ENCODE results near the gene DAAM2.

Gene DAAM2

GRCh38 chr6:39896701-39897100 is 104.5 kb downstream of the DAAM2 start:
- Histone ChIP-seq H3K36me3 (peaks cover 52 to 60% (median 55%) of the 10 kb centered on the region in 3 donors), H3K27ac (no peak overlapping the region), H3K9me3 (no peaks in the 10 kb centered on the region), H3K4me3 (no peak overlapping the region), H3K27me3 (no peaks in the 10 kb centered on the region), H3K4me1 (peaks cover 0 to 18% (median 10%) of the 10 kb centered on the region in 4 donors)
- intact Hi-C loops (cut with DNase I; ENCODE audit: low total_unique reads): no loop called here
- TF ChIP-seq CTCF (IDR thresholded peaks at IDR 0.05): no peak
- peak in 1 of 2 donors; percentile 54 for DNase-seq

GRCh38 chr6:39897698-39898097 is 105.5 kb downstream of the DAAM2 start:
- Histone ChIP-seq H3K4me1 (peaks cover 0 to 10% (median 8%) of the 10 kb centered on the region in 4 donors), H3K4me3 (no peak overlapping the region), H3K27ac (no peak overlapping the region), H3K9me3 (no peaks in the 10 kb centered on the region), H3K36me3 (peaks cover 56 to 70% (median 64%) of the 10 kb centered on the region in 3 donors), H3K27me3 (no peaks in the 10 kb centered on the region)
- TF ChIP-seq CTCF (IDR thresholded peaks at IDR 0.05): no peak
- intact Hi-C loops (cut with DNase I; ENCODE audit: low total_unique reads): no loop called here
- DNase-seq: no peak

- Histone ChIP-seq H3K9me3 (no peaks in the 10 kb centered on the region), H3K36me3 (peaks cover 56 to 79% (median 72%) of the 10 kb centered on the region in 3 donors), H3K4me1 (peaks cover 0 to under 1% (median under 1%) of the 10 kb centered on the region in 4 donors), H3K27me3 (no peaks in the 10 kb centered on the region), H3K27ac (no peak overlapping the region), H3K4me3 (no peak overlapping the region)
- TF ChIP-seq CTCF (IDR thresholded peaks at IDR 0.05): no peak
- no peak for DNase-seq
- intact Hi-C loops (cut with DNase I; ENCODE audit: low total_unique reads): no loop called here
Measured at GRCh38 chr6:39898625-39899024, 106.4 kb downstream of the DAAM2 start.

GRCh38 chr6:39899554-39900295 is 107.5 kb downstream of the DAAM2 start:
- H3K4me1 ChIP-seq: no peaks in the 10 kb centered on the region
- intact Hi-C loops (cut with DNase I; ENCODE audit: low total_unique reads): loop anchor here (10.0 kb wide), 1 partner anchor 405 kb away; no protein-coding TSS in a partner anchor
- peaks cover 56 to 80% (median 74%) of the 10 kb centered on the region in 3 donors for H3K36me3 ChIP-seq
- no peaks in the 10 kb centered on the region for H3K9me3 ChIP-seq
- no peak for TF ChIP-seq CTCF (IDR thresholded peaks at IDR 0.05)
- DNase-seq: peak in 1 of 2 donors; percentile 56
- H3K27ac ChIP-seq: no peak overlapping the region
- no peak overlapping the region for H3K4me3 ChIP-seq
- no peaks in the 10 kb centered on the region for H3K27me3 ChIP-seq

GRCh38 chr6:39901116-39901655 is 109.0 kb downstream of the DAAM2 start:
- H3K4me1 ChIP-seq: peaks cover 0 to 3% (median under 1%) of the 10 kb centered on the region in 4 donors
- TF ChIP-seq CTCF (IDR thresholded peaks at IDR 0.05): no peak
- H3K9me3 ChIP-seq: no peaks in the 10 kb centered on the region
- peak overlapping the region; percentile 28 to 29 for H3K27ac ChIP-seq
- H3K27me3 ChIP-seq: no peaks in the 10 kb centered on the region
- peak in 1 of 2 donors; percentile 64 for DNase-seq
- peaks cover 61 to 86% (median 73%) of the 10 kb centered on the region in 3 donors for H3K36me3 ChIP-seq
- H3K4me3 ChIP-seq: no peak overlapping the region
- intact Hi-C loops (cut with DNase I; ENCODE audit: low total_unique reads): loop anchor here (10.0 kb wide), 1 partner anchor 404 kb away; no protein-coding TSS in a partner anchor

Data from tibial artery (tissue), 4 donors.